Measurements from ENCODE around the gene PRPF38A.

The PRPF38A gene

GRCh38 chr1:52435211-52435610 lies 30.8 kb downstream of the PRPF38A start:
- no peak for DNase-seq (ENCODE audit: extremely low read depth, insufficient read length)
- Histone ChIP-seq H3K27me3 (replicated peaks; ENCODE audit: control insufficient read depth, insufficient read depth, low read length) (no peaks in the 10 kb centered on the region), H3K36me3 (ENCODE audit: control insufficient read depth, insufficient read depth, low read length) (peaks cover 4% of the 10 kb centered on the region), H3K4me3 (replicated peaks; ENCODE audit: low read depth, low read length) (no peak overlapping the region)
- no peak for TF ChIP-seq CTCF (IDR thresholded peaks at IDR 0.05; ENCODE audit: insufficient read depth, low read length, poor library complexity, severe bottlenecking)

GRCh38 chr1:52435650-52436049 lies 31.2 kb downstream of the PRPF38A start:
- peaks cover 4% of the 10 kb centered on the region for H3K36me3 ChIP-seq (ENCODE audit: control insufficient read depth, insufficient read depth, low read length)
- no peak overlapping the region for H3K4me3 ChIP-seq (replicated peaks; ENCODE audit: low read depth, low read length)
- no peaks in the 10 kb centered on the region for H3K27me3 ChIP-seq (replicated peaks; ENCODE audit: control insufficient read depth, insufficient read depth, low read length)
- DNase-seq (ENCODE audit: extremely low read depth, insufficient read length), result no peak
- no peak for TF ChIP-seq CTCF (IDR thresholded peaks at IDR 0.05; ENCODE audit: insufficient read depth, low read length, poor library complexity, severe bottlenecking)

- Histone ChIP-seq H3K4me3 (replicated peaks; ENCODE audit: low read depth, low read length) (no peak overlapping the region), H3K27me3 (replicated peaks; ENCODE audit: control insufficient read depth, insufficient read depth, low read length) (no peaks in the 10 kb centered on the region), H3K36me3 (ENCODE audit: control insufficient read depth, insufficient read depth, low read length) (peaks cover 2% of the 10 kb centered on the region)
- no peak for TF ChIP-seq CTCF (IDR thresholded peaks at IDR 0.05; ENCODE audit: insufficient read depth, low read length, poor library complexity, severe bottlenecking)
- no peak for DNase-seq (ENCODE audit: extremely low read depth, insufficient read length)
Measured at GRCh38 chr1:52436817-52437216, 32.4 kb downstream of the PRPF38A start.

GRCh38 chr1:52439976-52440375 lies 35.6 kb downstream of the PRPF38A start:
- Histone ChIP-seq H3K36me3 (ENCODE audit: control insufficient read depth, insufficient read depth, low read length) (peaks cover 2% of the 10 kb centered on the region), H3K27me3 (replicated peaks; ENCODE audit: control insufficient read depth, insufficient read depth, low read length) (no peaks in the 10 kb centered on the region), H3K4me3 (replicated peaks; ENCODE audit: low read depth, low read length) (no peak overlapping the region)
- no peak for TF ChIP-seq CTCF (IDR thresholded peaks at IDR 0.05; ENCODE audit: insufficient read depth, low read length, poor library complexity, severe bottlenecking)
- no peak for DNase-seq (ENCODE audit: extremely low read depth, insufficient read length)

- DNase-seq (ENCODE audit: extremely low read depth, insufficient read length), result no peak
- Histone ChIP-seq H3K4me3 (replicated peaks; ENCODE audit: low read depth, low read length) (no peak overlapping the region), H3K36me3 (ENCODE audit: control insufficient read depth, insufficient read depth, low read length) (peaks cover 2% of the 10 kb centered on the region), H3K27me3 (replicated peaks; ENCODE audit: control insufficient read depth, insufficient read depth, low read length) (no peaks in the 10 kb centered on the region)
- TF ChIP-seq CTCF (IDR thresholded peaks at IDR 0.05; ENCODE audit: insufficient read depth, low read length, poor library complexity, severe bottlenecking), result no peak
Measured at GRCh38 chr1:52444463-52444862, 40.1 kb downstream of the PRPF38A start.

- Histone ChIP-seq H3K4me3 (replicated peaks; ENCODE audit: low read depth, low read length) (no peak overlapping the region), H3K36me3 (ENCODE audit: control insufficient read depth, insufficient read depth, low read length) (no peaks in the 10 kb centered on the region; the same call in 1 of the 2 replicates), H3K27me3 (replicated peaks; ENCODE audit: control insufficient read depth, insufficient read depth, low read length) (no peaks in the 10 kb centered on the region)
- no peak for TF ChIP-seq CTCF (IDR thresholded peaks at IDR 0.05; ENCODE audit: insufficient read depth, low read length, poor library complexity, severe bottlenecking)
- no peak for DNase-seq (ENCODE audit: extremely low read depth, insufficient read length)
Measured at GRCh38 chr1:52454127-52454526, 49.7 kb downstream of the PRPF38A start.
